Left ventricle myocardium superior (tissue), 1 donor: ENCODE results near the gene SIVA1. TPM values are rescaled to one million over a fixed set of nuclear protein-coding genes. Genes with fewer than 3 reads are reported as not detected.

Experiments
- ATAC-seq: fragments of 200-7000 bp; cut with Tn5 transposase; one replicate; pipeline ENCODE4 v1.9.1; 2020; ENCODE audit warnings: mild to moderate bottlenecking, moderate library complexity
- DNase-seq: peaks from one replicate; pipeline ENCODE4 v3.0.0-alpha.2; 2020
- intact Hi-C: fragments of 100-400 bp; cut with micrococcal nuclease; formaldehyde crosslinking; loops from one replicate; pipeline ENCODE4 v1.11.0; 2022
- total RNA-seq: library from RNA; stranded (reverse); fragmentation: NEBNext Ultra II Directional; extraction: Animal tissue kit (Norgen Biotek cat#: 25700); gene quantifications from one replicate; pipeline ENCODE4 v1.2.1, GENCODE V29; 2021
- donor health status: DM: no; HTN: yes; CAD: no; lungs with severe emphysema.

Gene SIVA1
- total RNA-seq, 1 donor from 2014 or later, result 65.1 TPM

GRCh38 chr14:104788161-104788818 is 35.3 kb downstream of the SIVA1 start:
- ATAC-seq (no peak), DNase-seq (no peak)
- intact Hi-C loops, result no loop called here

DNA sequence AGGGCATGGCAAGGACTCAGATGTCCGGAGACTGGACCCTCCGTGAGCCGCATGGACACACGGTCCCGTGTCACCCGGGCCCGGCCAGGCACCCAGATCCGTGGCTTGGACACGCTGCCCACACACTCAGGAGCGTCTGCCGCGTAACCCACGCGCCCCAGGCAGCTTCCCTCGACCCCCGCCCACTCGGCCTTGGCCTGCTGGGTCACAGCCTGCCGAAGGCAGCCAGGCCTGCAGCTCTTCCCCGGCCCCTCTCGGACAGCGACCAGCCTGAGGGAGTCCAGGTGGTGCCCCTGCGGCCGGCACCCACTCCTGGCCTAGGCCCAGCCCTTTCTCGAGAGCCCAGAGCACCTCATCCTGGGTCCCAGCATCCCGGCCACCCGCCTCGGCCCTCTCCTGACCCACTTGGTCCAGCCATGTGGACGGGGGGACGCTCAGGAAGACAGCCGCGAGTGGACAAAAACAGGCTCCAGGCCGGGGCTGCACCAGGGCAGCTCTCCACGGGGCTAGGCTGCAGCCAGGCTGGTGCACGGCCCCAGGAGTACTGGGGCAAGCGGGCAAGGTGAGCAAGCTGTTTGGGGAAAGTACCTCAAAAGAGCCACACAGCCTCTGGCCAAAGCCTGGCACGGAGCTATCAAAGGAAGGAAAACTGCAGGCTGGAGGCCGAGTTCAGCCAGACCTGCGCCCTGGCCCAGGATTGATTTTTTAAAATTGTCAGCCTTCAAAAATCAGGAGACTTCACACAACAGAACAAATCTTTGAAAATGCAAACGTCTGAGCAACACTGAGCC is 36.1 kb downstream of the SIVA1 start:
- DNase-seq (no peak), ATAC-seq (no peak)
- intact Hi-C loops, result no loop called here

DNA sequence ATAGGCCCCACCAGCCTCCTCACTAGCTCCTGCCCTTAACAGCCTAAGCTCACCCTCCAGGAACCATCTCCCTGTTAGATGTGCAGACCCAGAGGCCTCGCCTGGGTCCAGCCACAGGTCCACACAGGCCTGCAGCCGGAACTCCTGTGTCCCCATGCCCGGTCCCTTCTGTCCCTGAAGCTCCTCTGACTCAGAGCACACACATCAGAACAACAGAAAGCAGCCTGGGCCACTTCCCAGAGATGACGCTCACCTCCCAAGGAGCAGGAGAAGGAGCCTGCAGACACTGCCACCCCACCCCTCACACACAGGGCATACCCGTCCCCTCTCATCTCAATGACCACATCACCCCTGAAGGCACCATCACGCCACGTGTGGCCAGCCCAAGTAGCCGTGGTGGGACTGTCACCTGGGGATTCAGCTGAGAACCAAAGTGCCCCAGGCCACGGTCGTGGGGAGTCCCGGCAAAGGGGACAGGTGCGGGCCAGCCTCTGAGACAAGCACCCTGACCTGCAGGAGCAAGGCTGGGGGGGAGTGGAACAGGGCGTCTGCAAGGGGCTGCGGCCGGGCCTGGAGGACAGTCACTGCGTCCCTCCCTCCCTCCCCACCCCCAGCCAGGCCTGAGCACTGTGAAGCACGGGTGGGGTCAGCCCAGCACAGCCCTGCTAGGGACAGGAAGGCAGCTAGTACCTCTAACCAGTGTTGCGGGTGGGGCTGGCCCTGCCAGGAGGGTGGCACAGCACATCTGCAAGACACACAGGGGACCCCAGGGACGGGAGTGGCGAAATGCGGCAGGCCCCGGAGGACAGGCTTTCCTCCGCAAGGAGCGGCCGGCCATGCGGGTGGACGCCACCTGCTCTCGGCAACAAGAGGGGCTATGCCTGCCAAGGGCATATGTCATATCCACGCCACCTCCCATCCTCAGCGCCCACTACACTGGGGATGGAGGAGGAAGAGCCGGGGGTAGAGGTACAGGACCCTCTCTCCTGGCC is 37.1 kb downstream of the SIVA1 start:
- no peak for ATAC-seq
- DNase-seq, result no peak
- intact Hi-C loops, result no loop called here

GRCh38 chr14:104791425-104791824 is 38.5 kb downstream of the SIVA1 start:
- intact Hi-C loops, result no loop called here
- DNase-seq, result no peak
- no peak for ATAC-seq

GRCh38 chr14:104792101-104792884 is 39.3 kb downstream of the SIVA1 start:
- DNase-seq, result peak; percentile 88

GRCh38 chr14:104792945-104793702 is 40.2 kb downstream of the SIVA1 start:
- ATAC-seq (no peak), DNase-seq (no peak)
- intact Hi-C loops, result no loop called here

More at GRCh38 chr14:104792101-104792884, 39.3 kb downstream of the SIVA1 start:
- peak; percentile 80 for ATAC-seq
- intact Hi-C loops, result no loop called here

DNA sequence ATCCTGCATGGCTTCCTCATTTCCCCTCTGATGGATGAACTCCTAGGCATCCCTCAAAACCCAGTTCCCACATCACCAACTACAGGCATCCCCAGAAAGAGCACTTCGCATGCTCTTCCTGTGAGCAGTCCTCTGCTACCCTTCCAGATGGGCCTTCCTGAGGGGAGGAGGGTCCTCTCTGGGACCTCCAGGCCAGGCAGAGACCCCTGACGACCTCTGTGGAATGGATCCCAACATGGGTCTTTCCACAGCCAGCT is 40.7 kb downstream of the SIVA1 start:
- no peak for ATAC-seq
- DNase-seq, result no peak
- intact Hi-C loops, result no loop called here

DNA sequence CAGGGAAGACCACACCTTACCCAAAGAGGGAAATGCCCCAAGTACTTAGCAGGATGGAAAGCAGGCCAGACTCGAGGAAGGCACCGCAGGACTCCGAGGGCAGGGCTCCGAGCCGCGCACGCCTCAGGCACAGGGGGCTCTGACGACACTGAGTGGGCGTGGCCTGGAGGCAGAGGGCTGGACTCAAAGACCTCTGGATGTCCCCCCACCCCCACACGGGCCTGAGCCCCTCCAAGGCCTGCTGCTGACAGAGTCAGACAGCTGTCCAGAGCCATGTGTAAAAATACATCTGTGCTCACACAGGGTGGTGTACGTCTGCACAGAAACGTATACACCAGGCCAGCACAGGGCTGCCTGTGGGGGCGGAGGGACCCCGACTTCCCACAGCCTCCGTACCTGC is 41.2 kb downstream of the SIVA1 start:
- peak; percentile 73 for DNase-seq
- intact Hi-C loops, result no loop called here
- peak; percentile 1 for ATAC-seq

GRCh38 chr14:104794631-104794992 is 41.7 kb downstream of the SIVA1 start:
- ATAC-seq (peak; percentile 7), DNase-seq (no peak)
- intact Hi-C loops, result no loop called here

DNA sequence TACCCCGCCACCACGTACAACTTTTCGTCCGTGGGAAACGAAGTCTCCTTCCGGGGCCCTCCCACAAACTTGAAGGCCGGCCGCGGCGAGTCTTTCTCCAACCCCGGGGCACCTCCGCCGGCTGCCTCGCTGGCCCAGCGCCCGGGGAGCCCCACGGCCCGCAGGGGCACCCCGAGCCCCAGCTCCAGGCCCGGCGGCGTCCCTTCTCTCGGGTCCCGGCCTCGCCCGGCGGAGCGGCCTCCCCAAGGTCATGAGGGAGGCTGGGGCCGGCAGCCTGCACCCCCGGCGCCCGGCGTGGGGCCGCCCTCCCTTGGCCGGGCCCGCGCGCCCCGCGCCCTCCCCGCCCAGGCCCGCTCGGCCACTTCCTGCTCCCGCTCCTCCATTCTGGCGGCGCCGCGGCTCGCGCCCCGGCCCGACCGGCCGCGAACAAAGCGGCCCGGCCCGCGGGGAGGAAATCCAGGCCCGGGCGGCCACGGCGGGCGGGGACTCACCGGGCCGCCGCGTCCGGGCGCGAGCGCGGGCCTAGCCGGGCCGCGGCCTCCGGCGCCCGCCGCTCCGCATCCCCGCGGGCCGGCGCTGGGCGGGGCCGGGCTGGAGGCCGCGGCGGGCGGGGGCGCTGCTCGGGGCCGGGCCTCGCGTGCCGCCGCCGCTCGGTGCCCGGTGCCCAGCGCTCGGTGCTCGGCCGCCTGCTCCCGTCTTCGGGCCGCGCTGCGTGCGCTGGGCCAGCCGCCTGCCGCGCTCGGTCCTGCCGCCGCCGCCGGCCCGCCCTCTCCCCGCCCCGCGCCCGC is 42.2 kb downstream of the SIVA1 start, which contains the start of gene AKT1:
Gene AKT1 (minus strand): TSS at position 756 of the 788 bp plus-strand sequence. CDS start 3,105 bp downstream, outside the sequence.
- intact Hi-C loops, result no loop called here
- ATAC-seq, result no peak
- peak; percentile 65 for DNase-seq

GRCh38 chr14:104795781-104796686 is 43.1 kb downstream of the SIVA1 start:
- intact Hi-C loops, result no loop called here
- DNase-seq, result peak; percentile 82
- ATAC-seq, result peak; percentile 46

DNA sequence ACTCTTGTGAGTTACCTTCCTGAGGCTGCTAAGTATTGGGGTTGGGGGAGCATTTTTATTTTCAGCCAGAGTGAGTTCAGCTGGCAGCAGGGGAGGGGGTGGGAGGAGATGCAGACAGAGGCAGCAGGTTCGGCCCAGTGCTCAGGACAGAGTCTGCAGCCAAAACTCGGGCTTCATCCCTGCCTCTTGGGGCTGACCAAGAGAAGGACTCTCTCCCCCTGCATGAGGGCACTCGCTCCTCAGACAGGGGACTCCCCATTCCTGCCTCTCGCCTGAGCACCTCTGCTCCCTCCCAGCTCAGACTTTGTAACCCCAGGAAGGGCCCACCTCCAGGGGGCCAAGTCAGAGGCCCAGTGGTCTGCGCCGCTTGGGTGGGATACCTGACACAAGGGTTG is 43.7 kb downstream of the SIVA1 start:
- no peak for ATAC-seq
- no peak for DNase-seq
- intact Hi-C loops, result no loop called here

GRCh38 chr14:104797115-104798044 is 44.4 kb downstream of the SIVA1 start:
- DNase-seq, result peak; percentile 78
- ATAC-seq, result peak; percentile 16
- intact Hi-C loops, result no loop called here

- intact Hi-C loops, result no loop called here
- no peak for ATAC-seq
- no peak for DNase-seq
These were observed 45.6 kb downstream of the SIVA1 start for GRCh38 chr14:104798300-104799243.
